ENCODE measurements around the gene ETS1. TPM values are rescaled to one million over a fixed set of nuclear protein-coding genes. Genes with fewer than 3 reads are reported as not detected.
A peak's percentile ranks its signal among the peaks of the same experiment; 100 is the strongest.

ETS1 gene
- total RNA-seq, 1 donor: 67.3 TPM

DNA sequence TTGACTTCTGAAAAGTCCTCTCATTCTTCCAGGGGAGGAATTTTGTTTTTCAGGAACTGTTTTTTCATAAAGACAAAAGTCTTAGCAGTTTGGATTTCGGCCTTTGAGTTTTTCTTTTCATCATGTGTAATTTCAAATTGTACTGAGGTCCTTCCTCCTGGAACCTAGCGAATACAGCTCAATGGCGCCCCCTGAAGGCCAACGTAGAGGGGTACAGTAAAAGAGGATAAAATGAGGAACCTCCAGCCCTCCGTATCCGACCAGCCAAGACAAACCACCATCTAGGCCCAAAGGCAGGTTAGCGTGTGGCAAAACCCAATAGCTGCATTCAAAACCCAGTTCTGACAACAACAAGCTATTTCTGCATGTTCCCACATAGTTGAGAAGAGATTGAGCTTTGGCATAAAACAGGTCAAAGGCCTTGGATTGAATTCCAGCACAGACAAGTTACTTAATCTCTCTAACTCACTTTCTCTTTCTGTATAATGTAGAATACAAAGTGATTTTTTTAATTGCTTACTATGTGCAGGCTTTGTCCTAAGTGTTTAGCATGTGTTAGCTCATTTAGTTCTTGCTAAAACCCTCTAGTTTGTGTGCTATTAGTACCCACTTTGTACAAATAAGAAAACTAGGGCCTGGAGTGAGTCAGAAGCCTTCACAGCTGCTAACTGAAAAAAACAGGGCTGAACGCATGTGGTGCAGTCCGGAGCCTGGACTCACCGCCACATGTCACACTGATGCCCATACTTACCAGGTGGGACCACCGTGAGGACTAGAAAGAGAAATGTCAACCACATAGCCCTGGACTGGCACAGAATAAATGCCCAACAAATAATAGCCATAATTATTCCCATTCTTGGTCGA lies 43.2 kb upstream of the ETS1 start:
- Histone ChIP-seq H3K36me3 (ENCODE audit: insufficient read depth, low read length) (no peaks in the 10 kb centered on the region), H3K79me2 (ENCODE audit: insufficient read depth, low read length) (no peaks in the 10 kb centered on the region), H3K27me3 (ENCODE audit: insufficient read depth, low read length) (no peaks in the 10 kb centered on the region), H4K20me1 (ENCODE audit: insufficient read depth, low read length) (no peaks in the 10 kb centered on the region), H3K27ac (ENCODE audit: low read depth, low read length) (peak overlapping the region; percentile 59), H3K4me2 (ENCODE audit: insufficient read depth, low read length) (peak overlapping the region; percentile 73), H3K4me1 (ENCODE audit: insufficient read depth, low read length) (peaks cover 7% of the 10 kb centered on the region), H2AFZ (ENCODE audit: low read length) (peak overlapping the region; percentile 94), H3K4me3 (ENCODE audit: insufficient read depth, low read length) (peak overlapping the region; percentile 37), H3K9me3 (ENCODE audit: low read depth, low read length) (no peaks in the 10 kb centered on the region)
- no peak for DNase-seq (ENCODE audit: insufficient read length, low spot score, missing footprints)
- TF ChIP-seq, protein P1, sequence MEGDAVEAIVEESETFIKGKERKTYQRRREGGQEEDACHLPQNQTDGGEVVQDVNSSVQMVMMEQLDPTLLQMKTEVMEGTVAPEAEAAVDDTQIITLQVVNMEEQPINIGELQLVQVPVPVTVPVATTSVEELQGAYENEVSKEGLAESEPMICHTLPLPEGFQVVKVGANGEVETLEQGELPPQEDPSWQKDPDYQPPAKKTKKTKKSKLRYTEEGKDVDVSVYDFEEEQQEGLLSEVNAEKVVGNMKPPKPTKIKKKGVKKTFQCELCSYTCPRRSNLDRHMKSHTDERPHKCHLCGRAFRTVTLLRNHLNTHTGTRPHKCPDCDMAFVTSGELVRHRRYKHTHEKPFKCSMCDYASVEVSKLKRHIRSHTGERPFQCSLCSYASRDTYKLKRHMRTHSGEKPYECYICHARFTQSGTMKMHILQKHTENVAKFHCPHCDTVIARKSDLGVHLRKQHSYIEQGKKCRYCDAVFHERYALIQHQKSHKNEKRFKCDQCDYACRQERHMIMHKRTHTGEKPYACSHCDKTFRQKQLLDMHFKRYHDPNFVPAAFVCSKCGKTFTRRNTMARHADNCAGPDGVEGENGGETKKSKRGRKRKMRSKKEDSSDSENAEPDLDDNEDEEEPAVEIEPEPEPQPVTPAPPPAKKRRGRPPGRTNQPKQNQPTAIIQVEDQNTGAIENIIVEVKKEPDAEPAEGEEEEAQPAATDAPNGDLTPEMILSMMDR (IDR thresholded peaks at IDR 0.05; ENCODE audit: extremely low read depth, low read depth, low read length): peak; percentile 92

DNA sequence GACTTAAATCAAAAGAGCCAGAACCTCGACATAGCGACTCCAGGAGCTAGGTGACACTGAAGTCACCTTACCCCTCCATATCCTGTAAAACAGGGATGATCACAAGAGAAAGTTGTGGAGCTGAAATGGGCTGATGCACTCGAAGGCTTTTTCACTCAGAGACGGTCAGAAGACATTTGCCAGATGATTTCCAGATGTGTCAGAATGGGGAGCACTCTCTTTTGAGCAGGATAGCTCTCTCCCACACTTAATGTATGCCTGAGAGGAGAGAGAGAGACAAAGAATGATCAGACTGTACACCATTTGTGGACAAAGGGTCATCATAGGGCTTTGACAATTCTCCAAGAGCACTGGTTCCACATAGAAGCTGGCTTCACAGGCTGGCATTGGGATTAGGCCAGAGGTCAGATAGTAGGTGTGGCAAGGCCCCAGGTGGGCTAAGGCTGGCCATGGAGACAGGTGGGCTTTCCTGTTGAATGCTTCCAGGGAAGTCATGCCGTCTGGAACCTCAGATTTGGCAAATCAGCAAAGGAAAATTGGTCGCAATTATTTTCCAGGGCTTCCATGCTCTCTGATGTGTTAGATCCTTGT lies 42.3 kb upstream of the ETS1 start:
- Histone ChIP-seq H3K36me3 (ENCODE audit: insufficient read depth, low read length) (no peaks in the 10 kb centered on the region), H3K4me2 (ENCODE audit: insufficient read depth, low read length) (no peak overlapping the region)

DNA sequence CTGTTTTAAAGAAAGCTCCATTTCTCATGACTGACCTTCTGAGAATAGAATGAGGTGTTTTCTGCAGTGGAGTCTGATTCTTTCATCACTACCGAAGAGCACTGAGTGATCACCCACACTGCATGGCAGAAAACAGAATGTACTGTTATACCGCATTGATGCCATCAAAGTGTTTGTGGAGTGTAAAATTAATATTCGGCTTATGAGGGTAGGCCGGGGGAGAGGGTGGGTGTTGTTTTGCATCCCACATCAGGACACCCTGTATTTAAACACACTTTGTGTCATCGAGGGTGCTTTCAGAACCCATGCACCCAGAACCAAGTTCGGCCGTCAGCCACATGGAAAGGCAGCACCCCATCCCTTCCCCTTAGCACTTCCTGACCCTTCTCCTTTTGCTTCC lies 41.3 kb upstream of the ETS1 start:
- no peak overlapping the region for H3K4me3 ChIP-seq (ENCODE audit: insufficient read depth, low read length)
- H2AFZ ChIP-seq (ENCODE audit: low read length): no peak overlapping the region
- no peak for DNase-seq (ENCODE audit: insufficient read length, low spot score, missing footprints)
- H3K27me3 ChIP-seq (ENCODE audit: insufficient read depth, low read length): no peaks in the 10 kb centered on the region
- H3K79me2 ChIP-seq (ENCODE audit: insufficient read depth, low read length): no peaks in the 10 kb centered on the region
- H3K4me1 ChIP-seq (ENCODE audit: insufficient read depth, low read length): peaks cover 7% of the 10 kb centered on the region
- H4K20me1 ChIP-seq (ENCODE audit: insufficient read depth, low read length): no peaks in the 10 kb centered on the region
- no peaks in the 10 kb centered on the region for H3K9me3 ChIP-seq (ENCODE audit: low read depth, low read length)
- no peak overlapping the region for H3K27ac ChIP-seq (ENCODE audit: low read depth, low read length)
- TF ChIP-seq, protein P1 (IDR thresholded peaks at IDR 0.05; ENCODE audit: extremely low read depth, low read depth, low read length): no peak
- H3K4me2 ChIP-seq (ENCODE audit: insufficient read depth, low read length): no peak overlapping the region
- H3K36me3 ChIP-seq (ENCODE audit: insufficient read depth, low read length): no peaks in the 10 kb centered on the region

More for the DNA sequence above, 42.3 kb upstream of the ETS1 start:
- Histone ChIP-seq H3K79me2 (ENCODE audit: insufficient read depth, low read length) (no peaks in the 10 kb centered on the region), H3K4me1 (ENCODE audit: insufficient read depth, low read length) (peaks cover 7% of the 10 kb centered on the region), H2AFZ (ENCODE audit: low read length) (peak overlapping the region; percentile 50), H3K27ac (ENCODE audit: low read depth, low read length) (no peak overlapping the region), H3K27me3 (ENCODE audit: insufficient read depth, low read length) (no peaks in the 10 kb centered on the region), H3K4me3 (ENCODE audit: insufficient read depth, low read length) (no peak overlapping the region), H4K20me1 (ENCODE audit: insufficient read depth, low read length) (no peaks in the 10 kb centered on the region), H3K9me3 (ENCODE audit: low read depth, low read length) (no peaks in the 10 kb centered on the region)
- no peak for DNase-seq (ENCODE audit: insufficient read length, low spot score, missing footprints)
- TF ChIP-seq, protein P1 (IDR thresholded peaks at IDR 0.05; ENCODE audit: extremely low read depth, low read depth, low read length): no peak

DNA sequence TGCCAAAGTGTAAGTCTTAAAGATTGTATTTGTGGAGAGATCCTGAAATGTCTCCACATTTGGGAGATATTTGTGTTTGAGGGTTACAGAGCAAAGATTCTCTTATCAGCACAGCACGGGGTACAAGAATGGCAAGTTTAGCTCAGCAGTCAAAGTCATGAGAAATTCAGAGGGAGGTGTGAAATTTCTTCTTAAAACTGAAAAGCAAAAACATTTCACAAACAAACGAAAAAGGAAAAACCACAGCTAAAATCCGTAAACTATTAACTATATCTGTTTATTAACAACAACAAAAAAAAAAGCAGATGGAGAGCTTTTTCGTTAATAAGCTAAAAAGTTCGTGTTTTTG lies 40.9 kb upstream of the ETS1 start:
- H3K27ac ChIP-seq (ENCODE audit: low read depth, low read length): no peak overlapping the region
- H4K20me1 ChIP-seq (ENCODE audit: insufficient read depth, low read length): no peaks in the 10 kb centered on the region
- no peaks in the 10 kb centered on the region for H3K36me3 ChIP-seq (ENCODE audit: insufficient read depth, low read length)
- no peaks in the 10 kb centered on the region for H3K27me3 ChIP-seq (ENCODE audit: insufficient read depth, low read length)
- TF ChIP-seq, protein P1 (IDR thresholded peaks at IDR 0.05; ENCODE audit: extremely low read depth, low read depth, low read length): no peak
- H3K4me3 ChIP-seq (ENCODE audit: insufficient read depth, low read length): no peak overlapping the region
- peaks cover 7% of the 10 kb centered on the region for H3K4me1 ChIP-seq (ENCODE audit: insufficient read depth, low read length)
- DNase-seq (ENCODE audit: insufficient read length, low spot score, missing footprints): no peak
- H2AFZ ChIP-seq (ENCODE audit: low read length): no peak overlapping the region
- no peak overlapping the region for H3K4me2 ChIP-seq (ENCODE audit: insufficient read depth, low read length)
- no peaks in the 10 kb centered on the region for H3K9me3 ChIP-seq (ENCODE audit: low read depth, low read length)
- no peaks in the 10 kb centered on the region for H3K79me2 ChIP-seq (ENCODE audit: insufficient read depth, low read length)
